Measurements from ENCODE around the gene ARHGAP18.

- TF ChIP-seq POLR2A (IDR thresholded peaks at IDR 0.05; ENCODE audit: low read depth, low read length) (no peak), CTCF (IDR thresholded peaks at IDR 0.05 in 2 of 3, conservative IDR thresholded peaks at IDR 0.05 in 1 of 3; ENCODE audit: control insufficient read depth in 2 of 3, extremely low read depth in 1 of 3, insufficient read depth in 1 of 3, low read depth in 3 of 3, low read length in 3 of 3) (no peak), JUNB (IDR thresholded peaks at IDR 0.05) (no peak), EP300 (IDR thresholded peaks at IDR 0.05; ENCODE audit: borderline replicate concordance in 1 of 2, control insufficient read depth in 1 of 2, low read depth in 2 of 2, low read length in 2 of 2) (no peak)
These were observed 104.0 kb downstream of the ARHGAP18 start for GRCh38 chr6:129605967-129606366.

Data from GM12878 (cell line).